Measurements from ENCODE around the gene GNG2. TPM values are rescaled to one million over a fixed set of nuclear protein-coding genes. Genes with fewer than 3 reads are reported as not detected.

GNG2 gene
- total and polyA plus RNA-seq, 2 experiments from 2014 or later, result 5.0 to 13.7 TPM

GRCh38 chr14:51834240-51834639 is 26.2 kb upstream of the GNG2 start:
- no peak overlapping the region for H3K27ac ChIP-seq
- no peak for DNase-seq (ENCODE audit: low spot score)
- H3K27me3 ChIP-seq, result no peaks in the 10 kb centered on the region

GRCh38 chr14:51836417-51836816 is 24.0 kb upstream of the GNG2 start:
- H3K9me2 ChIP-seq (replicated peaks; ENCODE audit: insufficient read depth), result no peaks in the 10 kb centered on the region
- H3K27me3 ChIP-seq, result no peaks in the 10 kb centered on the region
- H3K36me3 ChIP-seq (replicated peaks; ENCODE audit: insufficient read depth, low read depth), result no peaks in the 10 kb centered on the region
- no peak overlapping the region for H2AFZ ChIP-seq
- no peak for DNase-seq (ENCODE audit: low spot score)
- no peak overlapping the region for H3K4me2 ChIP-seq
- H3K79me2 ChIP-seq, result no peaks in the 10 kb centered on the region
- H3K4me1 ChIP-seq (ENCODE audit: insufficient read depth), result no peaks in the 10 kb centered on the region
- H3K9me3 ChIP-seq (ENCODE audit: low read depth), result no peaks in the 10 kb centered on the region
- no peaks in the 10 kb centered on the region for H4K20me1 ChIP-seq (ENCODE audit: insufficient read depth, poor library complexity, severe bottlenecking)
- H3K27ac ChIP-seq, result no peak overlapping the region
- TF ChIP-seq CTCF (IDR thresholded peaks at IDR 0.05; ENCODE audit: poor library complexity) (no peak), EZH2phosphoT487 (IDR thresholded peaks at IDR 0.05; ENCODE audit: low read depth, severe bottlenecking, unreplicated experiment) (no peak)
- H3K4me3 ChIP-seq, result no peak overlapping the region

More at GRCh38 chr14:51834240-51834639, 26.2 kb upstream of the GNG2 start:
- Histone ChIP-seq H3K9me2 (replicated peaks; ENCODE audit: insufficient read depth) (no peaks in the 10 kb centered on the region), H3K9me3 (ENCODE audit: low read depth) (no peaks in the 10 kb centered on the region), H3K79me2 (no peaks in the 10 kb centered on the region), H3K4me3 (no peak overlapping the region), H3K36me3 (replicated peaks; ENCODE audit: insufficient read depth, low read depth) (no peaks in the 10 kb centered on the region), H2AFZ (no peak overlapping the region), H3K4me2 (no peak overlapping the region), H3K4me1 (ENCODE audit: insufficient read depth) (no peaks in the 10 kb centered on the region), H4K20me1 (ENCODE audit: insufficient read depth, poor library complexity, severe bottlenecking) (no peaks in the 10 kb centered on the region)
- 57% methylated on average over 8 of the region's 8 CpGs for WGBS (ENCODE audit: low lambda C conversion rate, missing lambda C conversion rate)
- TF ChIP-seq CTCF (IDR thresholded peaks at IDR 0.05; ENCODE audit: poor library complexity) (no peak), EZH2 (IDR thresholded peaks at IDR 0.05; ENCODE audit: borderline replicate concordance) (no peak), EZH2phosphoT487 (IDR thresholded peaks at IDR 0.05; ENCODE audit: low read depth, severe bottlenecking, unreplicated experiment) (no peak)

GRCh38 chr14:51844081-51844881 is 16.1 kb upstream of the GNG2 start:
- H3K9me3 ChIP-seq (ENCODE audit: low read depth), result no peaks in the 10 kb centered on the region
- TF ChIP-seq EZH2phosphoT487 (IDR thresholded peaks at IDR 0.05; ENCODE audit: low read depth, severe bottlenecking, unreplicated experiment) (no peak), EZH2 (IDR thresholded peaks at IDR 0.05; ENCODE audit: borderline replicate concordance) (no peak), CTCF (IDR thresholded peaks at IDR 0.05; ENCODE audit: poor library complexity) (no peak)
- H3K4me2 ChIP-seq, result no peak overlapping the region
- no peak overlapping the region for H3K27ac ChIP-seq
- H3K9me2 ChIP-seq (replicated peaks; ENCODE audit: insufficient read depth), result no peaks in the 10 kb centered on the region
- DNase-seq (ENCODE audit: low spot score), result no peak
- H3K36me3 ChIP-seq (replicated peaks; ENCODE audit: insufficient read depth, low read depth), result no peaks in the 10 kb centered on the region
- no peak overlapping the region for H3K4me3 ChIP-seq
- H3K79me2 ChIP-seq, result no peaks in the 10 kb centered on the region
- H4K20me1 ChIP-seq (ENCODE audit: insufficient read depth, poor library complexity, severe bottlenecking), result no peaks in the 10 kb centered on the region
- no peak overlapping the region for H2AFZ ChIP-seq
- 87% methylated on average over 6 of the region's 6 CpGs for WGBS (ENCODE audit: low lambda C conversion rate, missing lambda C conversion rate)
- H3K27me3 ChIP-seq, result no peaks in the 10 kb centered on the region
- no peaks in the 10 kb centered on the region for H3K4me1 ChIP-seq (ENCODE audit: insufficient read depth)

All from hepatocyte (in vitro differentiated cells).